GM21515 (cell line): ENCODE results near the gene SYT1.
"Not testable (repeated sequence)": the region's sequence is repeated elsewhere in the genome, so short reads cannot be mapped to it uniquely, and the experiment has no call there.

Source experiments
- ATAC-seq: cut with Tn5 transposase; IDR thresholded peaks from one replicate; pipeline ENCODE4 v1.9.1; 2021; ENCODE audit not compliant: unreplicated experiment

The SYT1 gene

GRCh38 chr12:78966926-78967325 is 102.4 kb downstream of the SYT1 start:
- ATAC-seq = no peak

GRCh38 chr12:78968226-78968625 is 103.7 kb downstream of the SYT1 start:
- ATAC-seq = no peak

- ATAC-seq = no peak
These were observed 105.5 kb downstream of the SYT1 start for GRCh38 chr12:78970041-78970440.

- no peak for ATAC-seq
These were observed 112.8 kb downstream of the SYT1 start for GRCh38 chr12:78977304-78977867.

GRCh38 chr12:78994168-78994791 is 129.7 kb downstream of the SYT1 start:
- ATAC-seq = no peak

GRCh38 chr12:79000501-79000900 is 135.9 kb downstream of the SYT1 start:
- no peak for ATAC-seq

GRCh38 chr12:79001404-79001803 is 136.8 kb downstream of the SYT1 start:
- no peak for ATAC-seq

GRCh38 chr12:79006306-79006705 is 141.7 kb downstream of the SYT1 start:
- ATAC-seq = no peak

- ATAC-seq = no peak
These were observed 144.0 kb downstream of the SYT1 start for GRCh38 chr12:79008591-79008990.

GRCh38 chr12:79012636-79013035 is 148.1 kb downstream of the SYT1 start:
- no peak for ATAC-seq

GRCh38 chr12:79016181-79016580 is 151.6 kb downstream of the SYT1 start:
- no peak for ATAC-seq

GRCh38 chr12:79019672-79020071 is 155.1 kb downstream of the SYT1 start:
- no peak for ATAC-seq

GRCh38 chr12:79020106-79020505 is 155.5 kb downstream of the SYT1 start:
- no peak for ATAC-seq

- ATAC-seq = no peak
These were observed 156.4 kb downstream of the SYT1 start for GRCh38 chr12:79021021-79021420.

- ATAC-seq = no peak
These were observed 158.7 kb downstream of the SYT1 start for GRCh38 chr12:79023261-79023660.

GRCh38 chr12:79023784-79024183 is 159.2 kb downstream of the SYT1 start:
- no peak for ATAC-seq

- ATAC-seq = no peak
These were observed 169.2 kb downstream of the SYT1 start for GRCh38 chr12:79033788-79034187.

- not testable (repeated sequence) for ATAC-seq
These were observed 180.2 kb downstream of the SYT1 start for GRCh38 chr12:79044748-79045147.

- not testable (repeated sequence) for ATAC-seq
These were observed 180.7 kb downstream of the SYT1 start for GRCh38 chr12:79045149-79045703.

- ATAC-seq = no peak
These were observed 181.4 kb downstream of the SYT1 start for GRCh38 chr12:79046021-79046420.

- no peak for ATAC-seq
These were observed 184.4 kb downstream of the SYT1 start for GRCh38 chr12:79048962-79049361.

- ATAC-seq = no peak
These were observed 188.8 kb downstream of the SYT1 start for GRCh38 chr12:79053394-79053793.
